Stomach (tissue), 4 donors: ENCODE data around the gene ZNF576.

ENCODE experiments used
- CTCF ChIP-seq, 7 experiments: fragments of 450-650 bp in 4 of 7; fragments of 200-600 bp in 3 of 7; sonication (generic) in 3 of 7; IDR thresholded peaks; one replicate each; pipeline ENCODE4 v1.5.1; 2016 to 2019; ENCODE audit warnings: antibody characterized with exemption in 7 of 7, control low read depth in 2 of 7, mild to moderate bottlenecking in 1 of 7
- POLR2AphosphoS5 ChIP-seq, 3 donors: sonication (generic); formaldehyde crosslinking; IDR thresholded peaks; one replicate each; pipeline ENCODE4 v1.6.1; 2016; ENCODE audit warnings: antibody characterized with exemption in 3 of 3

GRCh38 chr19:43639519-43640423 is 43.4 kb downstream of the ZNF576 start, which contains the start of gene CADM4:
- TF ChIP-seq CTCF (IDR thresholded peaks at IDR 0.05) (no peak), POLR2AphosphoS5 (IDR thresholded peaks at IDR 0.05) (no peak)
